Ishikawa (cell line): ENCODE measurements around the gene APOBR.

ENCODE experiments used
- EGR1 ChIP-seq: IDR thresholded peaks from 2 replicates; pipeline ENCODE4 v1.6.1; 2012
- EP300 ChIP-seq: IDR thresholded peaks from 2 replicates; pipeline ENCODE4 v1.6.1; 2012; ENCODE audit warnings: borderline replicate concordance
- MAX ChIP-seq: IDR thresholded peaks from 2 replicates; pipeline ENCODE4 v1.6.1; 2012
- RAD21 ChIP-seq: IDR thresholded peaks from 2 replicates; pipeline ENCODE4 v1.6.1; 2012; ENCODE audit warnings: low read depth
- REST ChIP-seq: IDR thresholded peaks from 2 replicates; pipeline ENCODE4 v1.6.1; 2012; ENCODE audit warnings: low read depth, mild to moderate bottlenecking
- TAF1 ChIP-seq: IDR thresholded peaks from 2 replicates; pipeline ENCODE4 v1.6.1; 2012; ENCODE audit warnings: low read depth, mild to moderate bottlenecking
- YY1 ChIP-seq: IDR thresholded peaks from 2 replicates; pipeline ENCODE4 v1.6.1; 2012; ENCODE audit warnings: low read depth

GRCh38 chr16:28511031-28511430 lies 16.6 kb downstream of the APOBR start:
- no peak for TF ChIP-seq TAF1
- no peak for TF ChIP-seq EGR1
- no peak for TF ChIP-seq REST
- TF ChIP-seq MAX = no peak
- TF ChIP-seq RAD21 = no peak
- TF ChIP-seq EP300 = no peak
- TF ChIP-seq YY1 = no peak
